Measurements from ENCODE around the gene FARS2. TPM values are rescaled to one million over a fixed set of nuclear protein-coding genes. Genes with fewer than 3 reads are reported as not detected.

FARS2 gene
- total and polyA plus RNA-seq, 2 of the 13 experiments (the other 11 are each of a cell fraction or from before 2014, with no cell fraction given) = 15.4 to 26.0 TPM

- no peaks in the 10 kb centered on the region for H3K27me3 ChIP-seq (ENCODE audit: control insufficient read depth in 1 of 2, insufficient read depth in 2 of 2, low read length in 2 of 2)
- 95% methylated on average over 9 of the region's 9 CpGs for WGBS (ENCODE audit: low lambda C conversion rate)
- no peak overlapping the region for H3K9ac ChIP-seq (ENCODE audit: insufficient read depth, low read depth, low read length)
- H3K4me3 ChIP-seq (replicated peaks in 1 of 3; ENCODE audit: insufficient read depth in 1 of 3, low read depth in 2 of 3, low read length in 3 of 3) = no peak overlapping the region
- no peaks in the 10 kb centered on the region for H3K4me1 ChIP-seq (ENCODE audit: insufficient read depth, low read length)
- intact Hi-C loops (cut with micrococcal nuclease; ENCODE audit: unreplicated experiment) (no loop called here), in situ Hi-C loops (cut with HindIII; ENCODE audit: extremely low pct_ligation_motif_present, low pct_unique_long_range_greater_than_20kb) (no loop called here)
- TF ChIP-seq KDM5B (CRISPR knock-in tag; IDR thresholded peaks at IDR 0.05; ENCODE audit: borderline replicate concordance) (no peak), DBP (CRISPR knock-in tag; IDR thresholded peaks at IDR 0.05; ENCODE audit: not compliant biosample characterization) (no peak), ZNF18 (CRISPR knock-in tag; IDR thresholded peaks at IDR 0.05; ENCODE audit: insufficient replicate concordance) (no peak), ZNF660 (CRISPR knock-in tag; IDR thresholded peaks at IDR 0.05; ENCODE audit: borderline replicate concordance, low read depth) (no peak)
- no peak for DNase-seq (ENCODE audit: low spot score)
- H3K4me2 ChIP-seq (ENCODE audit: low read depth, low read length) = no peak overlapping the region
- BruUV-seq (replicated peaks) = no TSS peak
- H3K36me3 ChIP-seq (replicated peaks in 1 of 2; ENCODE audit: control insufficient read depth in 1 of 2, insufficient read depth in 2 of 2, low read length in 2 of 2) = no peaks in the 10 kb centered on the region
- ChIA-PET POLR2A (no interaction called here), CTCF (ENCODE audit: low intra/inter-chr PET ratio, low total read pairs) (no interaction called here)
- H2AFZ ChIP-seq (ENCODE audit: low read length) = no peak overlapping the region
- FAIRE-seq = no peak
- no peaks in the 10 kb centered on the region for H4K20me1 ChIP-seq (ENCODE audit: insufficient read depth, low read length)
- ATAC-seq = no peak
- no peaks in the 10 kb centered on the region for H3K79me2 ChIP-seq (ENCODE audit: insufficient read depth, low read length)
- H3K27ac ChIP-seq (ENCODE audit: extremely low read length, insufficient read depth, low read length) = no peak overlapping the region
- no peaks in the 10 kb centered on the region for H3K9me3 ChIP-seq (ENCODE audit: low read length)
Observed at GRCh38 chr6:5481750-5482149, 220.4 kb downstream of the FARS2 start.

DNA sequence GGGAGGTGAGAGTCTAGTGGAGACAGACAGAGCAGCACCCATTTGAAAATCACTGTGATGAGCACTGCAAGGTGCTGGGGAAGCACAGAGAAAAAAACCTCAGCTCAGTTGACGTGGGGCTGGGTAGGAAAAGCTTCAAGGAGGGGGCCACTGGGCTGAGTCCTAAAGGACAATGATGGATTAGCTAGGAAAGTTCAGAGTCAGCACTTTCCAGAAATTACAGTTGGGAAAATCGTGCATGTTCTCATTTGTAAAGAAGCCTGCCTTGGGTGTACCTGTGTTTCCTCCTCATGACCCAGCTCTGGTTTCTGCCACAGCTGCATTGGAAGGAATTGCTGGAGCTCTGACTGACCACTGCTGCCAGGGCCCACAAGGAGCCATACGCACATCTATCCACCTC lies 221.3 kb downstream of the FARS2 start:
- no peak overlapping the region for H3K4me3 ChIP-seq (replicated peaks in 1 of 3; ENCODE audit: insufficient read depth in 1 of 3, low read depth in 2 of 3, low read length in 3 of 3)
- no peaks in the 10 kb centered on the region for H3K36me3 ChIP-seq (replicated peaks in 1 of 2; ENCODE audit: control insufficient read depth in 1 of 2, insufficient read depth in 2 of 2, low read length in 2 of 2)
- POLR2A ChIA-PET = no interaction called here
- WGBS (ENCODE audit: low lambda C conversion rate) = 86% methylated on average over 3 of the region's 3 CpGs
- H3K4me2 ChIP-seq (ENCODE audit: low read depth, low read length) = no peak overlapping the region
- no TSS peak for BruUV-seq (replicated peaks)
- no peaks in the 10 kb centered on the region for H3K9me3 ChIP-seq (ENCODE audit: low read length)
- H4K20me1 ChIP-seq (ENCODE audit: insufficient read depth, low read length) = no peaks in the 10 kb centered on the region
- no peak for TF ChIP-seq TRIM22 (IDR thresholded peaks at IDR 0.05)
- peak; percentile 89 for TF ChIP-seq MAFF (IDR thresholded peaks at IDR 0.05; ENCODE audit: low read depth, low read length)
- peak; percentile 91 to 95 for TF ChIP-seq MAFK (conservative IDR thresholded peaks at IDR 0.05 in 1 of 2, IDR thresholded peaks at IDR 0.05 in 1 of 2; ENCODE audit: low read length in 2 of 2)
- CTCF ChIA-PET (ENCODE audit: low intra/inter-chr PET ratio, low total read pairs) = no interaction called here
- no peaks in the 10 kb centered on the region for H3K27me3 ChIP-seq (ENCODE audit: control insufficient read depth in 1 of 2, insufficient read depth in 2 of 2, low read length in 2 of 2)
- intact Hi-C loops (cut with micrococcal nuclease; ENCODE audit: unreplicated experiment) = no loop called here
- no peaks in the 10 kb centered on the region for H3K4me1 ChIP-seq (ENCODE audit: insufficient read depth, low read length)
- no peak overlapping the region for H3K9ac ChIP-seq (ENCODE audit: insufficient read depth, low read depth, low read length)
- no peaks in the 10 kb centered on the region for H3K79me2 ChIP-seq (ENCODE audit: insufficient read depth, low read length)
- in situ Hi-C loops (cut with HindIII; ENCODE audit: extremely low pct_ligation_motif_present, low pct_unique_long_range_greater_than_20kb) = no loop called here
- FAIRE-seq = no peak
- DNase-seq (ENCODE audit: low spot score) = no peak
- ATAC-seq = no peak
- H2AFZ ChIP-seq (ENCODE audit: low read length) = no peak overlapping the region
- no peak overlapping the region for H3K27ac ChIP-seq (ENCODE audit: extremely low read length, insufficient read depth, low read length)

Measured in HepG2 (cell line).